Smooth muscle cell (in vitro differentiated cells): ENCODE results near the gene SHROOM3. TPM values are rescaled to one million over a fixed set of nuclear protein-coding genes. Genes with fewer than 3 reads are reported as not detected.

Source experiments
- DNase-seq: peaks from one replicate; lab custom pipeline; 2025; ENCODE audit not compliant: unreplicated experiment; lab: John Stamatoyannopoulos, UW
- H2AFZ ChIP-seq: fragments of 200-600 bp; sonication (generic); 2 replicates; pipeline ENCODE4 v1.6.0; 2016; ENCODE audit warnings: antibody characterized with exemption, low read depth, mild to moderate bottlenecking
- H3F3A ChIP-seq: fragments of 200-600 bp; sonication (generic); 2 replicates; pipeline ENCODE4 v1.6.0; 2017; ENCODE audit warnings: antibody characterized with exemption, low read depth
- H3K27ac ChIP-seq: fragments of 200-600 bp; sonication (generic); 2 replicates; pipeline ENCODE4 v1.5.1; 2016; ENCODE audit warnings: low read depth, mild to moderate bottlenecking
- H3K27me3 ChIP-seq: fragments of 200-600 bp; sonication (generic); 2 replicates; pipeline ENCODE4 v1.6.1; 2016; ENCODE audit warnings: low read depth, mild to moderate bottlenecking
- H3K36me3 ChIP-seq: fragments of 200-600 bp; sonication (generic); 2 replicates; pipeline ENCODE4 v1.5.1; 2016; ENCODE audit warnings: low read depth
- H3K4me1 ChIP-seq: fragments of 200-600 bp; sonication (generic); 2 replicates; pipeline ENCODE4 v1.5.1; 2016; ENCODE audit warnings: low read depth
- H3K4me2 ChIP-seq: fragments of 200-600 bp; sonication (generic); 2 replicates; pipeline ENCODE4 v1.6.0; 2016; ENCODE audit warnings: mild to moderate bottlenecking
- H3K4me3 ChIP-seq: fragments of 200-600 bp; sonication (generic); 2 replicates; pipeline ENCODE4 v1.5.1; 2016; ENCODE audit warnings: mild to moderate bottlenecking
- H3K79me2 ChIP-seq: fragments of 200-600 bp; sonication (generic); 2 replicates; pipeline ENCODE4 v1.6.0; 2016; ENCODE audit warnings: low read depth, mild to moderate bottlenecking
- H3K9ac ChIP-seq: fragments of 200-600 bp; sonication (generic); 2 replicates; pipeline ENCODE4 v1.6.0; 2016; ENCODE audit warnings: low read depth
- H3K9me3 ChIP-seq: fragments of 200-600 bp; sonication (generic); replicated peaks from 2 replicates; pipeline ENCODE4 v1.5.1; 2016; ENCODE audit warnings: low read depth
- H4K20me1 ChIP-seq: fragments of 200-600 bp; sonication (generic); 2 replicates; pipeline ENCODE4 v1.6.0; 2016; ENCODE audit warnings: low read depth
- WGBS: methylation state at CpG from one replicate; pipeline ENCODE4 v1.1.7; 2016; ENCODE audit warnings: low lambda C conversion rate; 5-methylcytosine and 5-hydroxymethylcytosine counted together
- polyA plus RNA-seq: library from polyadenylated mRNA; unstranded; fragments of >200 nt; fragmentation: Nextera tagmentation; extraction: Ambion mirVana; gene quantifications from 2 replicates; pipeline ENCODE4 v1.2.1, GENCODE V29; 2016
- total RNA-seq: library from RNA; depleted of rRNA; stranded (reverse); fragments of >200 nt; gene quantifications from 2 replicates; pipeline ENCODE4 v1.2.3, GENCODE V29; 2014
- TF ChIP-seq, protein P1 (sequence below): fragments of 200-600 bp; sonication (generic); IDR thresholded peaks from 2 replicates; pipeline ENCODE4 v1.5.1; 2017; ENCODE audit warnings: borderline replicate concordance, mild to moderate bottlenecking, antibody characterized with exemption; ENCODE audit not compliant: insufficient read depth, poor library complexity, severe bottlenecking

SHROOM3 gene
- total and polyA plus RNA-seq, 2 experiments from 2014 or later = 10.0 to 31.9 TPM

DNA sequence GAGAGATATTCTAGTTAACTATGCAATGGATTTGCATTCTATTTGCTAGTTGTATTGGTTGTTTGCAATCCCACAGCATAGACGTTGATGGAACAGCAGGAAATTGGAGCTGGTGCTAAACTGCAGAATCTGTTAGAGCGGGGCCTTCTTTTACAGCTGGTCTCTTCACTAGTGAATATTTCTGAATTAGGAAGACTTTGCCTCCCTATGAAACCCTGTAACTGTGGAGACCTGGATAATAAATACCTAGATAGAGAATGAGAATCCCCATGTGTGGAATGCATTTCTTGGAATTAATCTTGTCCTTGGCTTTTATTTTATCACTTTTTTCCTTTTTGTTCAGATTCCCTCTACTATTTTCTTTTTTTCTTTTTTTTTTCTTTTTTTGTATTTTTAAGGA is 109.7 kb downstream of the SHROOM3 start:
- no peak overlapping the region for H3K27ac ChIP-seq
- TF ChIP-seq, protein P1, sequence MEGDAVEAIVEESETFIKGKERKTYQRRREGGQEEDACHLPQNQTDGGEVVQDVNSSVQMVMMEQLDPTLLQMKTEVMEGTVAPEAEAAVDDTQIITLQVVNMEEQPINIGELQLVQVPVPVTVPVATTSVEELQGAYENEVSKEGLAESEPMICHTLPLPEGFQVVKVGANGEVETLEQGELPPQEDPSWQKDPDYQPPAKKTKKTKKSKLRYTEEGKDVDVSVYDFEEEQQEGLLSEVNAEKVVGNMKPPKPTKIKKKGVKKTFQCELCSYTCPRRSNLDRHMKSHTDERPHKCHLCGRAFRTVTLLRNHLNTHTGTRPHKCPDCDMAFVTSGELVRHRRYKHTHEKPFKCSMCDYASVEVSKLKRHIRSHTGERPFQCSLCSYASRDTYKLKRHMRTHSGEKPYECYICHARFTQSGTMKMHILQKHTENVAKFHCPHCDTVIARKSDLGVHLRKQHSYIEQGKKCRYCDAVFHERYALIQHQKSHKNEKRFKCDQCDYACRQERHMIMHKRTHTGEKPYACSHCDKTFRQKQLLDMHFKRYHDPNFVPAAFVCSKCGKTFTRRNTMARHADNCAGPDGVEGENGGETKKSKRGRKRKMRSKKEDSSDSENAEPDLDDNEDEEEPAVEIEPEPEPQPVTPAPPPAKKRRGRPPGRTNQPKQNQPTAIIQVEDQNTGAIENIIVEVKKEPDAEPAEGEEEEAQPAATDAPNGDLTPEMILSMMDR = no peak
- WGBS = 77% methylated on average over 2 of the region's 2 CpGs

GRCh38 chr4:76545226-76545884 is 110.3 kb downstream of the SHROOM3 start:
- Histone ChIP-seq H3K36me3 (no peaks in the 10 kb centered on the region), H3K4me1 (peaks cover 33% of the 10 kb centered on the region), H3K4me2 (no peak overlapping the region), H3K79me2 (no peaks in the 10 kb centered on the region), H3K9ac (no peak overlapping the region), H3K9me3 (no peaks in the 10 kb centered on the region), H3K27ac (peak overlapping the region; percentile 8), H3K4me3 (no peak overlapping the region), H2AFZ (no peak overlapping the region), H3F3A (peaks cover 6% of the 10 kb centered on the region), H3K27me3 (no peaks in the 10 kb centered on the region), H4K20me1 (no peaks in the 10 kb centered on the region)
- no peak for DNase-seq
- TF ChIP-seq, protein P1 = no peak
- 67% methylated on average over 6 of the region's 6 CpGs for WGBS

More for the DNA sequence above, 109.7 kb downstream of the SHROOM3 start:
- Histone ChIP-seq H3K4me2 (no peak overlapping the region), H3K9ac (no peak overlapping the region), H3K79me2 (no peaks in the 10 kb centered on the region), H3K27me3 (no peaks in the 10 kb centered on the region), H2AFZ (no peak overlapping the region), H3K9me3 (no peaks in the 10 kb centered on the region), H3K4me3 (no peak overlapping the region), H3F3A (peaks cover 9% of the 10 kb centered on the region), H3K4me1 (peaks cover 33% of the 10 kb centered on the region), H3K36me3 (no peaks in the 10 kb centered on the region), H4K20me1 (no peaks in the 10 kb centered on the region)
- no peak for DNase-seq

DNA sequence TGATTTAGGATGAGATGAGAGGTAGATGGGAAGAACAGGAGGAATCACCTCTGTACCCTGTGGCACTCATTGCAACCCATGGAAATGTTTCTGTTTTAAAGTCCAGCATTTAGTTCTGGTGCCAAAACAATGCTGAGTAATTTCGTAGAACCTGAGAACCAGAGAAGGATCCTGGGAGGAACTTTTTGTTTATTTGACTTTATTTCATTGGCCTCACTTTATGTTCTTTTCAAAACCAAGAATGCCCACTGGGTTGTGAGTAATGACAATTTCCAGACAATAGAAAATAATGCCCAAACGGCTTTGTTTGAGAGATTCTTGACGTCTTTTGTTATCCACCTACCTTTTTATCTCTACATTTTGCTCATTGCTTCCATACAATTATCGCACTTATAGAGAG is 111.3 kb downstream of the SHROOM3 start:
- TF ChIP-seq, protein P1 = no peak

More for the DNA sequence above, 111.3 kb downstream of the SHROOM3 start:
- Histone ChIP-seq H3K79me2 (no peaks in the 10 kb centered on the region), H3F3A (no peaks in the 10 kb centered on the region), H3K27me3 (no peaks in the 10 kb centered on the region), H4K20me1 (no peaks in the 10 kb centered on the region), H3K4me1 (peaks cover 33% of the 10 kb centered on the region), H3K4me3 (no peak overlapping the region), H2AFZ (peak overlapping the region; percentile 17), H3K9me3 (no peaks in the 10 kb centered on the region), H3K36me3 (no peaks in the 10 kb centered on the region), H3K9ac (no peak overlapping the region), H3K4me2 (peak overlapping the region; percentile 48), H3K27ac (peak overlapping the region; percentile 60)
- WGBS = 59% methylated on average over 4 of the region's 4 CpGs
- no peak for DNase-seq
